GM19452 (cell line): Measurements from ENCODE around the gene AKR1C4.
"Not testable (repeated sequence)": the region's sequence is repeated elsewhere in the genome, so short reads cannot be mapped to it uniquely, and the experiment has no call there.

ENCODE experiments used
- ATAC-seq: cut with Tn5 transposase; IDR thresholded peaks from one replicate; pipeline ENCODE4 v1.9.1; 2021; ENCODE audit not compliant: unreplicated experiment

AKR1C4 gene

GRCh38 chr10:5199398-5199797 lies 2.8 kb downstream of the AKR1C4 start:
- no peak for ATAC-seq

GRCh38 chr10:5206799-5207198 lies 10.2 kb downstream of the AKR1C4 start:
- ATAC-seq: no peak

GRCh38 chr10:5209776-5210175 lies 13.1 kb downstream of the AKR1C4 start:
- ATAC-seq: not testable (repeated sequence)

GRCh38 chr10:5210261-5210660 lies 13.6 kb downstream of the AKR1C4 start:
- not testable (repeated sequence) for ATAC-seq

GRCh38 chr10:5211696-5212536 lies 15.3 kb downstream of the AKR1C4 start:
- no peak for ATAC-seq

GRCh38 chr10:5216801-5217200 lies 20.2 kb downstream of the AKR1C4 start:
- no peak for ATAC-seq

GRCh38 chr10:5219262-5219661 lies 22.6 kb downstream of the AKR1C4 start:
- no peak for ATAC-seq

GRCh38 chr10:5222942-5223341 lies 26.3 kb downstream of the AKR1C4 start:
- ATAC-seq: not testable (repeated sequence)

GRCh38 chr10:5229019-5229418 lies 32.4 kb downstream of the AKR1C4 start:
- ATAC-seq: no peak

GRCh38 chr10:5233324-5233723 lies 36.7 kb downstream of the AKR1C4 start:
- ATAC-seq: no peak

- no peak for ATAC-seq
These were observed 37.6 kb downstream of the AKR1C4 start for GRCh38 chr10:5234106-5234860.

- ATAC-seq: not testable (repeated sequence)
These were observed 40.9 kb downstream of the AKR1C4 start for GRCh38 chr10:5237541-5237940.

- ATAC-seq: no peak
These were observed 45.9 kb downstream of the AKR1C4 start for GRCh38 chr10:5242585-5242984.

- no peak for ATAC-seq
These were observed 46.9 kb downstream of the AKR1C4 start for GRCh38 chr10:5243521-5243987.

GRCh38 chr10:5252177-5253037 lies 55.8 kb downstream of the AKR1C4 start:
- ATAC-seq: no peak

- ATAC-seq: no peak
These were observed 57.9 kb downstream of the AKR1C4 start for GRCh38 chr10:5254488-5254887.

GRCh38 chr10:5257768-5258167 lies 61.1 kb downstream of the AKR1C4 start:
- ATAC-seq: not testable (repeated sequence)

- no peak for ATAC-seq
These were observed 62.7 kb downstream of the AKR1C4 start for GRCh38 chr10:5259132-5259951.

- no peak for ATAC-seq
These were observed 63.4 kb downstream of the AKR1C4 start for GRCh38 chr10:5259952-5260578.

- ATAC-seq: no peak
These were observed 64.2 kb downstream of the AKR1C4 start for GRCh38 chr10:5260828-5261227.
